C4-2B (cell line): ENCODE results near the gene NEGR1.

Experiments used
- H3K27ac ChIP-seq: fragments of 450-650 bp; 2 replicates; pipeline ENCODE4 v1.5.1; 2017
- ZFX ChIP-seq: fragments of 450-650 bp; IDR thresholded peaks from 2 replicates; pipeline ENCODE4 v1.6.1; 2017
- TF ChIP-seq, protein P1 (sequence below): fragments of 450-650 bp; conservative IDR thresholded peaks from 2 replicates; pipeline ENCODE4 v1.5.1; 2017; ENCODE audit warnings: mild to moderate bottlenecking

The NEGR1 gene

DNA sequence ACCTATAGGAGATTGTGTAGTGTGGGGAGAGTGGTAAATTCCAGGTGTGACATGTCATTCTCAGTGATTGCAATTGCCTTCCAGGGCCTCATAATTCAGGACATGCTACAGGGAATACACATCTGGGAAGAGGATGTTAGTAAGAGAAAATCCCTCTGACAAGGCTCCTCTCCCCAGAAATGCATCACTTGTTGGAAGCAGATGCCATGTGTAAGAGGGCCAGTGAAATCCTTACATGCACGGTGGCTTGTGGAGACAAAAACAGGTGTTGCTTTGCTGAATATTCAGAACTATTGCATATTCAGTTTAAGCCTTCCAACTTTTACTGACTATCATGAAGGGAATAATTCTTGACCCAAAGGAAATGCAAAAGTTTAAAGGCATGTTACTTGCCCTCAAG, 503.4 kb downstream of the NEGR1 start:
- no peak overlapping the region for H3K27ac ChIP-seq
- no peak for TF ChIP-seq ZFX
- TF ChIP-seq, protein P1, sequence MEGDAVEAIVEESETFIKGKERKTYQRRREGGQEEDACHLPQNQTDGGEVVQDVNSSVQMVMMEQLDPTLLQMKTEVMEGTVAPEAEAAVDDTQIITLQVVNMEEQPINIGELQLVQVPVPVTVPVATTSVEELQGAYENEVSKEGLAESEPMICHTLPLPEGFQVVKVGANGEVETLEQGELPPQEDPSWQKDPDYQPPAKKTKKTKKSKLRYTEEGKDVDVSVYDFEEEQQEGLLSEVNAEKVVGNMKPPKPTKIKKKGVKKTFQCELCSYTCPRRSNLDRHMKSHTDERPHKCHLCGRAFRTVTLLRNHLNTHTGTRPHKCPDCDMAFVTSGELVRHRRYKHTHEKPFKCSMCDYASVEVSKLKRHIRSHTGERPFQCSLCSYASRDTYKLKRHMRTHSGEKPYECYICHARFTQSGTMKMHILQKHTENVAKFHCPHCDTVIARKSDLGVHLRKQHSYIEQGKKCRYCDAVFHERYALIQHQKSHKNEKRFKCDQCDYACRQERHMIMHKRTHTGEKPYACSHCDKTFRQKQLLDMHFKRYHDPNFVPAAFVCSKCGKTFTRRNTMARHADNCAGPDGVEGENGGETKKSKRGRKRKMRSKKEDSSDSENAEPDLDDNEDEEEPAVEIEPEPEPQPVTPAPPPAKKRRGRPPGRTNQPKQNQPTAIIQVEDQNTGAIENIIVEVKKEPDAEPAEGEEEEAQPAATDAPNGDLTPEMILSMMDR: no peak

DNA sequence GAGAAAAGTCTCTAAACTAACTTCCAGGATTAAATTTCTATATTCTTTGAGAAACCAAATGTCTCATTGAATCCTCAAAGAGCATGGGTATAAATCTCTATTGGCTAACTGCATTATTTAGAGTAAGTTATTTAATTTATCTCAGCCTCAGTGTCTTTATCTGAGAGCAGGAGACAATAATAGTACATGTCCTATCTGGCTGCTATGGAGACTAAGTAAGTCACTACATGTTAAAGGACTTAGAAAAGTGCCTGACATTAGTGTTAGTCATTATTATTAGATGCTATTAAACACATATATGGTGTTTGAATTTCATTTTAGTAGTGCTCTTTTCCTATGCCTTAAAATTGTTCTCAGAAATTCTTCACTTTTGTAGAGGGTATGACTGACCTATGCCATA, 505.2 kb downstream of the NEGR1 start:
- H3K27ac ChIP-seq: no peak overlapping the region
- no peak for TF ChIP-seq ZFX
- TF ChIP-seq, protein P1: no peak

DNA sequence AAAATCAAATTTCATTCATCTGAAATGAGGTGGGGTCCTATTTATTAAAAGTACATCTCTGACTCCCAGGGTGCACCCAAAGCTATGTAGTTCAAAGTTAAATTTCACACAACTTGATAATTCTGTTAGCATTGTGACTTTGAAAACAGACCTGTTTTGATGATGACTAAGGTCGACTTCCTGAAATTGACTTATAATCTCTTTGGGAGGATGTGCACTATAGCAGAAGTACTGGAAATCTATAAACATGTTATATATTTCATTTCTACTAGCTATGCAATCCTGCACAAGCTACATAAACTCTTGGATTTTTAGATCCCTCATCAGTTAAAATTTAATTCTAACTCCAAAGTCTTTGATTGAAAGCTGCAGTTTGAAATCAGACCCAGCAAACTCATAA, 507.6 kb downstream of the NEGR1 start:
- TF ChIP-seq, protein P1: no peak
- TF ChIP-seq ZFX: no peak
- H3K27ac ChIP-seq: no peak overlapping the region

DNA sequence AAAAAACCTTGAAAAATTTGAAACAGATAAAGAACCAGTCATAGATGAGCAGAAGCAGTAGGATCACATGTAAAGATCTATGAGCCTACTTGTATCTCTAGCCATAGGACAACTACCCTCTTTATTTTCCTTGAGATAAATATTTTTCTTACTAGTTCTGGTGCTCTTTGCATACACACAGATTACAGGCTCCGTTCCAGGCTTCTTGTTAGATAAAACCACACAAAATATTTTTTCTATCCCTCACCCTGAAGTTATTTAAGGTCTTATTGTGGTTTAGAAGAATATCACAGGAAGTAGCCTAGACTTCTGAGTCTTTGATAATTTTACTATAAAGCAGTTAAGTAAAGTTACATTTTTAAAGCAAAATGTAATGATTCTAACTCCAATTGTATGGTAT, 512.2 kb downstream of the NEGR1 start:
- no peak for TF ChIP-seq ZFX
- TF ChIP-seq, protein P1: no peak
- no peak overlapping the region for H3K27ac ChIP-seq

DNA sequence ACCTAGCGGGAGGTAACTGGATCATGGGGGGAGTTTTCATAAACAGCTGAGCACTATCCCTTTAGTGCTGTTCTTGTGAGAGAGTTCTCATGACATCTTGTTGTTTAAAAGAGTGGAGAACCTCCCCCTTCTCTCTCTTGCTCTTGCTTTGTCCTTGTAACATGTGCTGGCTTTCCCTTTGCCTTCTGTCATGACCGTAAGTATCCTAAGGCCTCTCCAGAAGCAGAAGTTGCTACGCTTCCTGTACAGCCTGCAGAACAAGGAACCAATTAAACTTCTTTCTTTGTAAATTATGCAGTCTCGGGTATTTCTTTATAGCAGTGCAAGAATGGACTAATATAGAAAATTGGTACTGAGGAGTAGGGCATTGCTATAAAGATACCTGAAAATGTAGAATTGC, 515.6 kb downstream of the NEGR1 start:
- TF ChIP-seq, protein P1: no peak
- TF ChIP-seq ZFX: no peak
- H3K27ac ChIP-seq: no peak overlapping the region

DNA sequence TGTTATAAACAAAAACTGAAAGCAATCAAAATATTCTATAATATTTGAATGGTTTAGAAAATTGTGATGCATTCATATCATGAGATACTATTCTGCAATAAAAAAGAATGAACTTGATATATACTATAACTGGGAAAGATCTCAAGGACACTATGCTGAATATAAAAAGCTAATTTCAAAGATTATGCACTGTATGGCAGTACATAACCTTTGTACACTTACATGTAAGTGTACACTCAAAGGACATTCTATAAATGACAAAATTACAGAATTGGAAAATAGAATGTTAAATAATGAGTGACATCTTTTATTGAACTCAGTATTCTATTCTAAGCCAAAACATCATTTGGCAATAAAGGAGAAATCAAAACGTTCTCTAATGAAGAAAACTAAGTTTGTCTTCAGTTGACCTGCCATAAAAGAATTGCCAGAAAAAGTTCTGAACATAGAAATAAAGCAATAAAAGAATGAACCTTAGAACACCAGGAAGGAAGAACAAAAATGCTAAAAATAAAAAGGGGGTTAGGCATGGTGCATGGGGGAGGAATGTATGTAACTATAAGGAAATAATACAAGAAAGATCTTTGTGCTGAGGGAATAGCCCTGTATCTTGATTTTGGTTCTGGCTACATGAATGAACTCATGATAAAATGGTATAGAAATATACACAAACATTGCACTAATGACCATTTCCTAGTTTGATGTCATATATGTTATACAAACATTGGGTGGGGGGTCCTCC, 519.7 kb downstream of the NEGR1 start:
- H3K27ac ChIP-seq: no peak overlapping the region
- TF ChIP-seq, protein P1: no peak

DNA sequence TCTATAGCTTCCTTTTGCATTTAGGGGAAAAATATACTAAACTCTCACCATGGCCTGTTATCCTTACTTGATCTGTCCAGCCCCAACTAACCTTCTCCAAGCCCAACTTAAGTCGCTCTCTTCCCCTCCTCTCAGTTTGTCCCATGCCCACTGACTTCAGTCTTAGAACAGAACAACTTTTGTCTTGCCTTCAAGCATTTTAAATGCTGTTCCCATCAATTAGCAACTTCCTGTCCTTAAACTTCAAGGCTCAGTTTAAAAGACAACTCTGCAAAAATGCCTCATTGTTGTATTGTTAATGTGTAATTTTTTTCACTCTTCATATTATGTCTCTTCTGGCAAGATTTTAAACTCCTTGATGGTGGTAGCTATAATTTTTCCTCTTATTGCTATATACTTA, 526.9 kb downstream of the NEGR1 start:
- H3K27ac ChIP-seq: no peak overlapping the region
- TF ChIP-seq, protein P1: no peak
- TF ChIP-seq ZFX: no peak
